ENCODE results near the gene ANGPTL7.

GRCh38 chr1:11214698-11215380 is 25.7 kb downstream of the ANGPTL7 start:
- TF ChIP-seq POLR2AphosphoS5 (IDR thresholded peaks at IDR 0.05; ENCODE audit: borderline replicate concordance, low read depth, low read length), result no peak
- TF ChIP-seq EZH2 (IDR thresholded peaks at IDR 0.05), result no peak
